ENCODE results near the gene FRMD4A.

DNA sequence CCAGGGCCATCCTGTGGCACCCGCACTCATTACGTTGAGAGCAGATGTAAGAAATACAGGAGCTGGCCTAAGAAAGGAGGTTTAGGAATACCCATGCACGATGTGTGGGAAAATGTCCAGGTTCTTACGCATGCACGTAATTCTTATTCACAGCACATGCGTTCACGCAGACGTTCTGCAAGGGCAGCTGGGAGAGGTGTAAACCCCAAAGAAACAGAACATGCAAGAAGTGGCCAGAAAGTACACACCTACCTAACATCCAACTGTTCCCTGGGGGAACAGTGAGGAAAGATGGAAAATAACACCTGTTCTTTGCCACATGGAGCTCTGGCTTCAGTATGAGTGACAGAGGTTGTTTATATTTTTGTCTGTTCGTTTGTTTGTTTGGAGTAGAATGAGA, 458.3 kb downstream of the FRMD4A start:
- TF ChIP-seq, protein P1, sequence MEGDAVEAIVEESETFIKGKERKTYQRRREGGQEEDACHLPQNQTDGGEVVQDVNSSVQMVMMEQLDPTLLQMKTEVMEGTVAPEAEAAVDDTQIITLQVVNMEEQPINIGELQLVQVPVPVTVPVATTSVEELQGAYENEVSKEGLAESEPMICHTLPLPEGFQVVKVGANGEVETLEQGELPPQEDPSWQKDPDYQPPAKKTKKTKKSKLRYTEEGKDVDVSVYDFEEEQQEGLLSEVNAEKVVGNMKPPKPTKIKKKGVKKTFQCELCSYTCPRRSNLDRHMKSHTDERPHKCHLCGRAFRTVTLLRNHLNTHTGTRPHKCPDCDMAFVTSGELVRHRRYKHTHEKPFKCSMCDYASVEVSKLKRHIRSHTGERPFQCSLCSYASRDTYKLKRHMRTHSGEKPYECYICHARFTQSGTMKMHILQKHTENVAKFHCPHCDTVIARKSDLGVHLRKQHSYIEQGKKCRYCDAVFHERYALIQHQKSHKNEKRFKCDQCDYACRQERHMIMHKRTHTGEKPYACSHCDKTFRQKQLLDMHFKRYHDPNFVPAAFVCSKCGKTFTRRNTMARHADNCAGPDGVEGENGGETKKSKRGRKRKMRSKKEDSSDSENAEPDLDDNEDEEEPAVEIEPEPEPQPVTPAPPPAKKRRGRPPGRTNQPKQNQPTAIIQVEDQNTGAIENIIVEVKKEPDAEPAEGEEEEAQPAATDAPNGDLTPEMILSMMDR (IDR thresholded peaks at IDR 0.05 in 4 of 5, conservative IDR thresholded peaks at IDR 0.05 in 1 of 5), result no peak
- no peak for TF ChIP-seq POLR2A (IDR thresholded peaks at IDR 0.05)
